Endodermal cell (in vitro differentiated cells): Measurements from ENCODE around the gene GPC3. TPM values are rescaled to one million over a fixed set of nuclear protein-coding genes. Genes with fewer than 3 reads are reported as not detected.

Experiments
- DNase-seq: peaks from one replicate; pipeline ENCODE4 v3.0.0-alpha.2; 2017
- H3K27ac ChIP-seq: 2 replicates; pipeline ENCODE4 v1.5.1; 2013; ENCODE audit warnings: mild to moderate bottlenecking, low read depth, low read length, moderate library complexity
- H3K27me3 ChIP-seq: 2 replicates; pipeline ENCODE4 v1.6.1; 2013; ENCODE audit warnings: mild to moderate bottlenecking, low read length, moderate library complexity; ENCODE audit not compliant: insufficient read depth, control insufficient read depth, poor library complexity, severe bottlenecking
- H3K36me3 ChIP-seq: 2 replicates; pipeline ENCODE4 v1.7.0; 2013; ENCODE audit warnings: mild to moderate bottlenecking, low read length, moderate library complexity; ENCODE audit not compliant: control insufficient read depth, insufficient read depth
- H3K4me1 ChIP-seq: one replicate; pipeline ENCODE4 v1.7.0; 2013; ENCODE audit warnings: low read length; ENCODE audit not compliant: control insufficient read depth, insufficient read depth
- H3K4me3 ChIP-seq: 2 replicates; pipeline ENCODE4 v1.5.1; 2013; ENCODE audit warnings: mild to moderate bottlenecking, low read length, moderate library complexity
- H3K9ac ChIP-seq: 2 replicates; pipeline ENCODE4 v1.6.1; 2013; ENCODE audit warnings: mild to moderate bottlenecking, low read length, moderate library complexity; ENCODE audit not compliant: poor library complexity, severe bottlenecking; ENCODE audit errors: extremely low read depth
- H3K9me3 ChIP-seq: 2 replicates; pipeline ENCODE4 v1.6.1; 2013; ENCODE audit warnings: mild to moderate bottlenecking, low read length, moderate library complexity; ENCODE audit not compliant: control insufficient read depth
- H3K27ac Mint-ChIP-seq: 2 replicates; pipeline ENCODE4 v1.8.0; 2020; ENCODE audit warnings: mixed read lengths
- H3K27me3 Mint-ChIP-seq: 2 replicates; pipeline ENCODE4 v1.8.0; 2021; ENCODE audit warnings: mild to moderate bottlenecking, mixed read lengths; ENCODE audit not compliant: insufficient read depth
- H3K36me3 Mint-ChIP-seq: 2 replicates; pipeline ENCODE4 v1.8.0; 2020; ENCODE audit warnings: low read depth, mixed read lengths
- H3K4me1 Mint-ChIP-seq: 2 replicates; pipeline ENCODE4 v1.8.0; 2020; ENCODE audit warnings: mixed read lengths
- H3K4me3 Mint-ChIP-seq: 2 replicates; pipeline ENCODE4 v1.8.0; 2020; ENCODE audit warnings: mild to moderate bottlenecking, moderate library complexity, mixed read lengths
- H3K9me3 Mint-ChIP-seq: 2 replicates; pipeline ENCODE4 v1.8.0; 2020; ENCODE audit warnings: mild to moderate bottlenecking, mixed read lengths
- WGBS, 2 experiments: methylation state at CpG; one replicate each; pipeline versions ENCODE4 v1.1.5 to v1.1.7; 2013; ENCODE audit warnings: missing lambda C conversion rate in 2 of 2, mixed read lengths in 1 of 2; ENCODE audit not compliant: insufficient coverage in 1 of 2, insufficient read length in 1 of 2; 5-methylcytosine and 5-hydroxymethylcytosine counted together
- long read RNA-seq, 4 experiments: library from polyadenylated mRNA in 2 of 4; library from RNA in 1 of 4; library from capped mRNA in 1 of 4; stranded (forward) in 3 of 4; unstranded in 1 of 4; transcript quantifications; one replicate each; pipeline ENCODE4 v2.0.0, GENCODE V29; 2020 to 2021; ENCODE audit warnings: inconsistent platforms in 1 of 4
- polyA plus RNA-seq, 2 experiments: library from polyadenylated mRNA; stranded (reverse); fragments of 50-300 nt; gene quantifications; one replicate each; pipeline ENCODE4 v1.2.3, GENCODE V29; 2013
- total RNA-seq, 2 donors: library from RNA; stranded (reverse); fragmentation: NEBNext Ultra II Directional in 1 of 2; extraction: Animal tissue kit (Norgen Biotek cat#: 25700) in 1 of 2; gene quantifications; 2 replicates in 1 of 2; 3 replicates in 1 of 2; pipeline ENCODE4 v1.2.1, GENCODE V29; 2021
- TF ChIP-seq, protein P1 (sequence below): fragments of 200-600 bp; sonication (generic); conservative IDR thresholded peaks from 2 replicates; pipeline ENCODE4 v1.5.0; 2021; ENCODE audit warnings: antibody characterized with exemption, mild to moderate bottlenecking

GPC3 gene
- total RNA-seq, result 100 to 1,000 TPM in 1 of 2 donors, 10 to 100 TPM in 1; 39.5 to 125 TPM
- polyA plus RNA-seq (2013, experiment 1 of 2), result 138 TPM
- polyA plus RNA-seq (2013, experiment 2 of 2), result 116 TPM
- long read RNA-seq, experiment 1, transcript GPC3-201 (8 exons, 2,568 nt), result major isoform, 11 of 15 reads
- long read RNA-seq, experiment 1, partial matches to known transcripts, result 2 of 15 reads
- long read RNA-seq, experiment 1, other reads (novel, unspliced or antisense), result 2 of 15 reads
- long read RNA-seq, experiment 2, transcript GPC3-201 (8 exons, 2,568 nt), result major isoform, 66 of 73 reads
- long read RNA-seq, experiment 2, partial matches to known transcripts, result 5 of 73 reads
- long read RNA-seq, experiment 2, other reads (novel, unspliced or antisense), result 1 of 73 reads
- long read RNA-seq, experiment 3, transcript GPC3-201 (8 exons, 2,568 nt), result major isoform, 1,172 of 1,210 reads
- long read RNA-seq, experiment 3, partial matches to known transcripts, result 19 of 1,210 reads
- long read RNA-seq, experiment 3, other reads (novel, unspliced or antisense), result 17 of 1,210 reads
- long read RNA-seq, experiment 4, transcript GPC3-201 (8 exons, 2,568 nt), result major isoform, 8 of 11 reads
- long read RNA-seq, experiment 4, partial matches to known transcripts, result 1 of 11 reads
- long read RNA-seq, experiment 4, other reads (novel, unspliced or antisense), result 2 of 11 reads

DNA sequence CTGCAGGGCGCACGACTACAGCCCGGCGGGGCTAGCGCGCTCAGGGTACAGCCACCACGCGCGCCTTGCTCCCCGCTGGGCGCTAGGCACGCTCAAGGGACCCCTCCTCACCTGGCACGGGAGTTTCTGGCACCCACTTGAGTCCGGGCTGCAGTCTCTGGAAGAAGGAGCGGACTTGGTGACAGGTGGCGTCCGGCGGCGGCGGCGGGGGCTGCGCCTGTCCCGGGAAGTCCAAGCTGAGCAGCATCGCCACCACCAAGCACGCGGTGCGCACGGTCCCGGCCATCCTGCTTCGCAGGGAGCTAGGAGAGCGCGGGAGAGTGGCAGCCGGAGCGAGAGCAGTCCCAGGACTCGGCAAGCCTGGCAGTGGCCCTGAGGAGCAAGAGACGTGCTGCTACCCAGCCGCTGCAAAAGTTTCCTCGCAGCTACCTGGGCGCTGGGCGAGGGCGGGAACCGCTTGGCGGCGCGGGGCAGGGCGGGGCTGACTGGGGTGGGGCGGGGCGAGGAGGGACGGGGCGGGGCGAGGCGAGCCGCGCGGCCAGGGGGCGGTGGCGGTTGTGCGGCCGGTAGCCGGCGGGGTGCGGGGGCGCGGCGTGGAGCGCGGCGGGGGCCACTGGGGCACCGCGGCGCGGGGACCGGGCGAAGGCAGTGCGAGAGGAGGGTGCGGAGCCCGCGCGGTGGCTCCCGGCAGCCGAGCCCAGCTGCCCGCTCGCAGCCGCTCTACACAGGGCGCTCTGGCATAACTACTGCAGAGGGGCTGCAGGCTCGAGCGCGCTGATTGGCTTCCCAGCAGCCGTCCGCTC, at the start of gene GPC3:
GPC3 (minus strand) TSS at position 431 of the 803 bp plus-strand sequence.
- Mint-ChIP-seq H3K4me1 (peaks cover 64% of the 10 kb centered on the region), H3K27ac (peak within 1 kb of the TSS; percentile 89)
- H3K4me3 ChIP-seq, result peak within 1 kb of the TSS; percentile 75

DNA sequence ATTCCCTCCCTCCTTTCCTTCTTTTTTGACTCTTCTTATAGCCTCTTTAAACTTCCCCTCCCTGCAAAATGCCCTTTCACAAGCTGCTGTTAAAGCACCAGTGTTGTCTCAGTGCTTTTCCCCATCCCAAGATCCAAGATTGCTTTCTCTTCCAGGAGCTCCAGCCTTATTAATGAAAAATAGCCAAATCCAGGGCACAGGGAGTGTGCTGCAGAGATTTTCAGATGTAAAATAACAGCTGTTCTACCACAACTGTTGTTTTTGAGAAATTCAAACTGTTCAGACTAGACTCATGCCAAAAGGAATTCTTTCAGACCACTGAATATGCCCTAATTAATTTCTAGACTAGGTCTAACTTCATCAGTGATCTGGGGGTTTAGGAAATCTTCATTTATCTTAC, 47.0 kb upstream of the GPC3 start:
- H3K9ac ChIP-seq, result no peak overlapping the region
- Mint-ChIP-seq H3K4me3 (no peak overlapping the region), H3K27me3 (no peaks in the 10 kb centered on the region), H3K4me1 (no peaks in the 10 kb centered on the region), H3K36me3 (no peaks in the 10 kb centered on the region), H3K9me3 (no peaks in the 10 kb centered on the region), H3K27ac (no peak overlapping the region)
- TF ChIP-seq, protein P1, sequence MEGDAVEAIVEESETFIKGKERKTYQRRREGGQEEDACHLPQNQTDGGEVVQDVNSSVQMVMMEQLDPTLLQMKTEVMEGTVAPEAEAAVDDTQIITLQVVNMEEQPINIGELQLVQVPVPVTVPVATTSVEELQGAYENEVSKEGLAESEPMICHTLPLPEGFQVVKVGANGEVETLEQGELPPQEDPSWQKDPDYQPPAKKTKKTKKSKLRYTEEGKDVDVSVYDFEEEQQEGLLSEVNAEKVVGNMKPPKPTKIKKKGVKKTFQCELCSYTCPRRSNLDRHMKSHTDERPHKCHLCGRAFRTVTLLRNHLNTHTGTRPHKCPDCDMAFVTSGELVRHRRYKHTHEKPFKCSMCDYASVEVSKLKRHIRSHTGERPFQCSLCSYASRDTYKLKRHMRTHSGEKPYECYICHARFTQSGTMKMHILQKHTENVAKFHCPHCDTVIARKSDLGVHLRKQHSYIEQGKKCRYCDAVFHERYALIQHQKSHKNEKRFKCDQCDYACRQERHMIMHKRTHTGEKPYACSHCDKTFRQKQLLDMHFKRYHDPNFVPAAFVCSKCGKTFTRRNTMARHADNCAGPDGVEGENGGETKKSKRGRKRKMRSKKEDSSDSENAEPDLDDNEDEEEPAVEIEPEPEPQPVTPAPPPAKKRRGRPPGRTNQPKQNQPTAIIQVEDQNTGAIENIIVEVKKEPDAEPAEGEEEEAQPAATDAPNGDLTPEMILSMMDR, result no peak
- no peak overlapping the region for H3K27ac ChIP-seq
- H3K4me3 ChIP-seq, result no peak overlapping the region
- H3K27me3 ChIP-seq, result no peaks in the 10 kb centered on the region
- no peak for DNase-seq
- no peaks in the 10 kb centered on the region for H3K36me3 ChIP-seq
- H3K9me3 ChIP-seq, result no peaks in the 10 kb centered on the region
- H3K4me1 ChIP-seq, result no peaks in the 10 kb centered on the region

More for the DNA sequence above, at the start of gene GPC3:
- TF ChIP-seq, protein P1, result no peak
- Mint-ChIP-seq H3K36me3 (peaks cover 1% of the 10 kb centered on the region), H3K4me3 (peak within 1 kb of the TSS; percentile 72), H3K9me3 (no peaks in the 10 kb centered on the region), H3K27me3 (peaks cover 27% of the 10 kb centered on the region)
- no peak within 1 kb of the TSS for H3K27ac ChIP-seq
- H3K36me3 ChIP-seq, result no peaks in the 10 kb centered on the region
- 0% methylated on average over 83 of the region's 90 CpGs; no CpG with 5 or more reads in 1 of the 2 experiments for WGBS, 2 experiments
- peak; percentile 90 for DNase-seq
- H3K27me3 ChIP-seq, result peaks cover 27% of the 10 kb centered on the region
- no peaks in the 10 kb centered on the region for H3K9me3 ChIP-seq
- H3K4me1 ChIP-seq, result peaks cover 5% of the 10 kb centered on the region
- no peak within 1 kb of the TSS for H3K9ac ChIP-seq

DNA sequence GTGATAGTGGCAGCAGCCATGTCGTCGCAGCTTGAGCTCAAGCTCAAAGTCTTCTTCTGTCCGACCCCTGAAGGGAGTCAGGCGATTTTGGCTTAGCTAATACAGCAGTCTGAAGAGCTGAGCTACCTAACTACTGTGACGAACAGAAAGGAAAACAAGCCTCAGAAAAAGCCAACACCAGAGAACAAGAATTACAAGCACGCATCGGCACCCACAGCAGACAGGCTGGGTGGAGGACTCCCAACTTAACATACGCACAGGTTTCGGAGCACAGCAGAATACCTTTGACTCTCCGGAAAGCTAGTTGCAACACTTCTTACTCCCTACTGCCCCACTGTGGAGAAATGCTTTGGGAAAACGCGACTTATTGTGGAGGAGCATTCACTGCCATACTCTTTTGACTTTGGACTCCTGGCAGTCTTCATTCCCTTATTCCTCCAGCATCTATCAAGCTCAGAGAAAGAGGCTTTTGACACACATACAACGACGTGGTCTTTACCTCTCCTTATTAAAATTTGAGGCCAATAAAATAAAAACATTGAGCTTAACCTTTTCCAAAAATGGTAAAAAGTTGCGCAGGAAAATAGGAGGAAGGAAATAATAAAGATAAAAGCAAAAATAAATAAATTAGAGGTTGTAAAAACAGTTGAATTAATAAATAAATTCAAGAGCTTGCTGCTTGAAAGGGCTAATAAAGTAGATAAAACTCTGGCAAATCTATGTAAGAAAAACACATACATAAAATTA, 41.3 kb upstream of the GPC3 start:
- no peaks in the 10 kb centered on the region for H3K4me1 ChIP-seq
- Mint-ChIP-seq H3K9me3 (no peaks in the 10 kb centered on the region), H3K4me3 (peak overlapping the region; percentile 47), H3K36me3 (no peaks in the 10 kb centered on the region), H3K27ac (peak overlapping the region; percentile 81), H3K4me1 (peaks cover 6% of the 10 kb centered on the region), H3K27me3 (no peaks in the 10 kb centered on the region)
- DNase-seq, result peak; percentile 83
- no peak overlapping the region for H3K27ac ChIP-seq
- WGBS, 2 experiments, result 21 to 43% methylated on average over 5 to 14 of the region's 15 CpGs
- no peak overlapping the region for H3K9ac ChIP-seq
- no peaks in the 10 kb centered on the region for H3K9me3 ChIP-seq
- TF ChIP-seq, protein P1, result peak; percentile 85
- H3K4me3 ChIP-seq, result peak overlapping the region; percentile 45
- no peaks in the 10 kb centered on the region for H3K27me3 ChIP-seq
- no peaks in the 10 kb centered on the region for H3K36me3 ChIP-seq
